Measurements from ENCODE around the gene DYNLT1.
"Not testable (repeated sequence)": the region's sequence is repeated elsewhere in the genome, so short reads cannot be mapped to it uniquely, and the experiment has no call there.

Gene DYNLT1

GRCh38 chr6:158644231-158645063 lies at the start of gene DYNLT1:
TSS of gene DYNLT1 (minus strand) at chr6:158644743. CDS start at chr6:158644708, 35 bp downstream.
- peak; percentile 66 to 78 for DNase-seq

DNA sequence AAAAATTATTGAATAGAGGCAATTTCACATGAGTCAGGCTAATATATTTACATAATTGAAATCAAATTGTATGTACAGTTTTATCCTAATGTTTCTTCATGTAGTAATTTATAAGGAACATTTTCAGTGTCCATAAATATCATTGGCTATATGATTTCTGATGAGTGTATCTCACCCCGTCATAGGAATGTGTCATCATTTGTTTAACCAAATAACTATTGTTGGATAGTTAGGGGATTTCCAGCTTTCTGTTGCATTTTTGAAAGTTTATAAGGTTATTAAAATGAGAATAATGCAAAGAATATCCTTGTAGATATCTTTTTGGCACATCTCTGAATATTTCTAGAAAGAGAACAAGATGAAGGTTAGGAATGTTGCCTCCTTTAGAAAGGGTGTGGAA lies 44.3 kb upstream of the DYNLT1 start:
- DNase-seq = no peak

DNA sequence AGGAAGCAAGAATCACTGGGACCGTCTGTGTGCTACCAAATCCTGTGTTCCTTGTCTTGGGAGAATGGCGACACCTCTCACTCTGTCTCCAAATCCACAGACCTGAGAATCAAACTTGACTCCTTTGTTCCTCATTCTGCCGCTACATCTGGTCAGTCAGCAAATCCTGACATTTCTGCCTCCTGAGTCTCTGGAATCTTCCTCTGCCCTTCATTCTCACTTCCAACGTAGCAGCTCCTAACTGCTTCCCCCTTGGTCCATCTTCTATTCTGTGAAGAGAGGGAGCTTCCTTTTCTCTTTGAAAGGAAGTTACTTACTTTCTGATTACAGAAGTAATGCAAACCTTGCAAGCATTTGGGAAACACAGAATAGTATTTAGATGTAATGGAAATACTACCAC lies 43.0 kb upstream of the DYNLT1 start:
- DNase-seq = no peak

DNA sequence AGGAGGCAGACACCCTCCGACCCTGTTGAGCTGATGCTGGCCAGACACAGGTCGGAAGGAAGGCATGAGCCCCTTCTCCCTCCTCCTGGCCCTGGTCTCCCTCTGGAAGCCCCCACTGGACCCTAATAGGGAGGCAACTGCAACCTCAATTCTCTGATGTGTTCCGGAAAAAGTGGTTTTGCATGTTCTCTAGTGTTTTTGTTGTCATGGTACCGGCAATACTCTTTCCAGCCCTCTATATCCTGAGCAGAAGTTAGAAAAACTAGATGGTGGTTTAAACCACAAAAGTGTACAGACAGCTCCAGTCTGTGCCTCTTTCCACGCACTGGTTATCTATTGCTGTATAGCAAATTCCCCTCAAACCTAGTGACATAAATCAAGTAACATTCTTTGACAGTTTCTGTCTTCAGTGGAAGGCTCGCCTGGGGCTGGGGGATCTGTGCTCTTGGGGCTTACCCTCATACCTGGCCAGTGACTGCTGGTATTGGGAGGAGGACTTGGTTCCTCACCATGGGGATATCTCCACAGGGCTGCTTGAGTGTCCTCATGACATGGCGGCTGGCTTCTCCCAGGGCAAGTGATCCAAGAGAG lies 42.3 kb upstream of the DYNLT1 start:
- DNase-seq = peak; percentile 34 to 52

GRCh38 chr6:158686311-158686710 lies 41.8 kb upstream of the DYNLT1 start:
- DNase-seq = no peak

DNA sequence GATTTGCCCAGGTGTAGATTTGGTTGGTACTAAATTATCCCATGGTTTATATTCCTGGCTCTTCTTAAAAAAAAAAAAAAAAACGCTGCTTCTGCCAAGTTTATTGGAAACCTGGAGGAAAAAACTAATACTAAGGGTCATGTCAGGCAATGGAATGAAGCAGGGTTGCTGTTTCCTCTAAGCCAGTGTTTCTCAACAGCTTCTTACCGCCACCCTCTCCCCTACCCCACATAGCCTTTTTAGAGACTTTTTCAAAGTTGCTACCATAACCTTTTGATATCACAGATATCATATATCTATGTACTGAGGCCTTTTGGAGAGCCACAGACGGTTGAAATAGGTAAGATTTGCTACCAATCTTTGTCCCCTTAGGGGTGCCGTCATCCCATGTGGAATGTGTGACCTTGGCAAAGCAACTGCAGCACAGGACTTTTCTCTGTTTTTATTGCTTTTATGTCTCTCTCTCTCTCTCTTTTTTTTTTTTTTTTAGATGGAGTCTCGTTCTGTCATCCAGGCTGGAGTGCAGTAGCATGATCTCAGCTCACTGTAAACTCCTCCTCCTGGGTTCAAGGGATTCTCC lies 40.3 kb upstream of the DYNLT1 start:
- DNase-seq = no peak

DNA sequence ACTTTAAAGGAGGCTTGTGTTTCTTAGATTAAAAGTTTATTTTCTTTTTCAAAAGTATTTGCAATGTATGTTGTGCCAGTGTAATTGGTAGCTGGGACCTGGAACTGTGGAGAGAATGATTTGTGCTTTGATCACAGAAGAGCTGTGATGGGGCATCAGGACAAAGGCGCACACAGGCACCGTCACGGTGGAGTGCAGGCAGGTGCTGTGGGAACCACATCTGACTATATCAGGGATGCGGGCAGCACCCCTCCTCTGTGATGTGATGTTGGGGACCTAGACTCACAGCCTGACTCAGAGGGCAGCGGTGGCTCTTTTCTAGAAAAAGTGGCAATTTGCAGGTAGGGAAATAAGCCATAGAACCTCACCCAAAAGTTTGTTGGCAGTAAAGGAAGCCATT lies 39.8 kb upstream of the DYNLT1 start:
- no peak for DNase-seq

DNA sequence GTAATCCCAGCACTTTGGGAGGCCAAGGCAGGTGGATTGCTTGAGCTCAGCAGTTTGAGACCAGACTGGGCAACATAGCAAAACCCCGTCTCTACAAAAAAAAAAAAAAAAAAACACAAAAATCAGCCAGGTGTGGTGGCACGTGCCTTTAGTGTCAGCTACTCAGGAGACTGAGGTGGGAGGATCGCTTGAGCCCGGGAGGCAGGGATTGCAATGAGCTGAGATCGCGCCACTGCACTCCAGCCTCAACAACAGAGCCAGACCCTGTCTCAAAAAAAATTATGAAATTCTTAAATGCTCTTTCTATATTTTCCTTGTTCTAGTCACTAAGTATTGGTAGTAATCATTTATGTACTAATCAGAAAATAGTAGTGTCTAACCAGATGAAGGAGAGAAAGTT lies 35.9 kb upstream of the DYNLT1 start:
- no peak for DNase-seq

DNA sequence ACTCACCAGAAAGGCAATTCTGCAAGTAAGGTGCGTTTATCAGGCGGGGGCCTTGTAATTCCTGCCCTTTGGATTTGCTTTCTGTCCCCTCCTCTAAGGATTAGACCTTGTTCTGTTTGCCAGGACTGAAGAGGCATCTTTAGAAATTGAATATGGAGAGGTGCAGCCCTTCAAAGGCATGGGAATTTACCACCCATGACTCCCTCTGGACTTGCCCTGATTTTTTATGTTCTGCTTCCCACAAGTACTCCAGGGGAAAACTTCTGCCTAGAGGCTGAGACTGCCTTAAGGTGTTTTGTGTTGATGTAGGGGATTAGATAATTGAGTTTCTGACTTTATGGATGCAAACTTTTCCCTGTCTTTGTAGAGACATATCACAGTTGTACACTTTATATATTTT lies 35.5 kb upstream of the DYNLT1 start:
- DNase-seq = no peak

DNA sequence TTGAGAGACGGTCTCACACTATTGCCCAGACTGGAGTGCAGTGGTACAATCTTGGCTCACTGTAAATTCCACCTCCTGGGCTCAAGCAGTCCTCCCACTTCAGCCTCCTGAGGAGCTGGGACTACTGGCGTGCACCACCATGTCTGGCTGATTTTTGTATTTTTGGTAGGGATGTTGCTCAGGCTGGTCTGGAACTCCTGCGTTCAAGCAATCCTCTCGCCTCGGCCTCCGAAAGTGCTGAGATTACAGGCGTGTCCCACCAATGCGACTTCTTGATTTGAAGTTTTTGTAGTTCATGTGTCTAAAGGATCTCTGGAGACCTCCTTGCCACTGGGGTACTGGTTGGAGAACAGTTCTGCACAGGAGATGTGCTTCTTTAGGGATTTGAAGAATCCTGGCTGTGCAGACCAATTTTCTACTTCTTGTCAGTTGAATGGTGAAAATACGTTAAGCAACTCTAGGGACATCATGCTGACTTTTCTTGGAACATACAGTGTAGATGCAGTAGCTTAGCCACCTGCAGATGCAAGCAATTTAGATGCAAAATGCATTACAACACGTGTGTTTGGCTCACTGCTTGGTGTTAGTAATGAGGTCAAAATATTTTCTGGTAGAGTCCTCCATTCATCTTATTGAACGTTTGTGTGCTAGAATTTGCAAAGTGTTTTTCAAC lies 33.5 kb upstream of the DYNLT1 start:
- no peak for DNase-seq

- DNase-seq = not testable (repeated sequence)
These were observed 32.6 kb upstream of the DYNLT1 start for GRCh38 chr6:158677094-158677493.

DNA sequence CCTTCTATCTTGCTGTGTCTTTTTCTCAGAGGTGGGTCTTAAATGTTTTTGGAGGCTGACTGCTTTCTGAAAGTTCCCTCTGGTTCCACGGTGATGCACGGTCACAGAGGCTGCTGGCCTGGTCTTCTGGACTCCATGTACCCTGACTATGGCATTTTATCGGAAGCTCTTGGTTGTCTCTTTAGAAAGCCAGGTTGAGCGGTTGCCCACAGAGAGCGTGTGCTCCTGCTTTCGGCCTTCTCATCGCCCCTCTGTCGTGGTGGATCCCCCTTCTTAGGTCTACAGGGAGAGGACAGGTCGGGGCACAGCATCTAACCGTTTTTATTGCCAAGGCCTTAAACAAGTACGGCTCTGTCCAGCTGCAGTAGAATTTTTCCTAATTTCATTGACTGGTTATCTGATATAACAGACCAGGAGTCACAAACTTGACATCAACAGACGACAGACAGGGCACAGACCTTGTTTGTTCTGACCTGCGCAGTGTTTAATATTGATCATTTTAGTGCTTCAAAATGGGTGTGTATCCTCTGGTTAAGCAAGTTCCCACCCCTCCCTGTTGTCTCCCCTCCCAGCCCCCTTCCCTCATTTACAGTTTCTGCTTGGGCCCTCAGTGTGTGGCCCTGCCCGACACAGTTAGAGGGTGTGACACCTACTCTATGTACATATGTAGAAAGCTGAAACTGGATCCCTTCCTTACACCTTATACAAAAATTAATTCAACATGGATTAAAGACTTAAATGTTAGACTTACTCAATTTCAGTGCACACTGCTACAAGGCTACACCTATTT lies 30.0 kb upstream of the DYNLT1 start:
- DNase-seq = no peak

- no peak for DNase-seq
These were observed 28.2 kb upstream of the DYNLT1 start for GRCh38 chr6:158672726-158673125.

GRCh38 chr6:158672119-158672518 lies 27.6 kb upstream of the DYNLT1 start:
- not testable (repeated sequence) for DNase-seq

GRCh38 chr6:158669145-158670035 lies 24.8 kb upstream of the DYNLT1 start:
- no peak for DNase-seq

DNA sequence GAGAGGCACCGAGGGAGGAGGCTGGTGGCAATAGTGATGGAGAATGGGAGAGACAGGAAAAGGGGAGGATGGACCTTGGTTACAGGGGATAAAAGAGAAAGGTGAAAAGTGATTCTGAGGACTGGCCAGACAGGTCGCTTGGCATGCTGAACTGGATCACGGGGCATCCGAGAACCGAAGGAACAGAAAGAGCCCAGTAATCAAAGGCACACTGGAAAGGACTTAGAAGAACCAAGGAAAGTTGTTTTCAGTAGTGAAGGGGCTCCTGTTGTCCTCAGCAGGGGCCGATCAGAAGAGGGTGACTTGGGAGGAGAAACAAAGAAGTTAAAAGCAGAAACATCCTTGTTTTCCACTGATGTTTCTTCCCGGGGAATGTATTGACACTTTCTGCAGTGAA lies 24.2 kb upstream of the DYNLT1 start:
- no peak for DNase-seq

- DNase-seq = no peak
These were observed 22.9 kb upstream of the DYNLT1 start for GRCh38 chr6:158667360-158667981.

DNA sequence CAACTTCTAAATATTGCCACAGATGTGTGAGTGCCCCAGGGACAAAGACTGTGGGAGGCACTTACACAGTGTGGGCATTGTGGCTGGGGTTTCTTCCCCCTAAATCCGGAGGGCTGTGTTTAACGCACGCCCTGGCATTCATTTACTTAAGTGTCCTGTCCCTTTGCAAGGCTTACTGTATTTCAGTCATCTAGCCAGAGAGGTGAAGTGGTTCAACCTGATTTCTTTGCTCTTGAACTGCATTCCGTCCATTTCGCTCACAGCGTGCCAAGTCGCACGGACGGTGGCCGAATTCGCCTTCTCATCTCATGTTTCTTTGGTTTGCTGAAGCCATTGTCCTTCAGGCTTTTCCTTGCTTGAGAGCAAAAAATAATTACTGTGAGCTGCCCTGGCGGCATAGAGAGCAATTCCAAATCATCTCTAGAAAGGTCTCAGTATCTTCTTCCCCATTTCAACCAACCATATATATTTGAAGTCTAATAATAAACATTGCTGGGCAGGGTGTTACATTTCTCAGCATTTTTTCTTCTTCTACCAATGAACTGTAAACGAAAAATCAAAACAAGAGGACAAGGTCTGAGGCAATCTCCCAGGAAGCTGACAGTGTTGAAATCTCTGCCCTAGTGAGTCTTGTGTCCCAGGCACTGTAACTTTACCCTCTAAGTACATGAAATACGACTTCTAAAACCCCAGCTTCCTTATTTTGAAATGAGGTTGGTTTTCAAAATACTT lies 22.3 kb upstream of the DYNLT1 start:
- DNase-seq = peak; percentile 100

GRCh38 chr6:158665332-158665731 lies 20.8 kb upstream of the DYNLT1 start:
- no peak for DNase-seq

DNA sequence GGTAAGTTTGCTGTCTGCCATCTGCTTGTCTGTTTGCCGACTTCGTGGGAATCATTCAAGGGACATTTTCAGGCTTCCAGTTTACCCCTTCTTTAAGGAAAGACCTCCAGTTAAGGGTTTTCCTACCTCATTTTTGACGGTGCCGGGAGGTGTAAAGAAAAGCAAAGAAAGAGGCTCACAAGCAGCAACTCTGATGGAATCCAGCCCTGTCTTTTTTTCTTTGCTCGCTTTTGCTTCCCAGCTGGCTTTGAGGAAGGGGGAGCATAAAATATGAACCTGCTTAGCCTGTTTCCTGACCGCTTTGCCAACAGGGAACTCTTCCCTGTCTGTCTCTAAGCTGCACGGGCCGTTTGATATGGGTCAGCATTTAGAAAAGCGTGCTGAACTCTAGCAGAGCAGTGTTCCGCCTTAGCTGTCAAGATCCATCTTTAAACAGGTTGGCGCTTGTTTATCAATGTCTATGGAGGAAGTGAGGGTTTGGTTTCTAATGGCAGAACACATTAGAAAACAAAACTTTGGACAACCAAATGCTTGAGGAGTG lies 19.2 kb upstream of the DYNLT1 start:
- DNase-seq = no peak
